SKM-1 (cell line): ENCODE results near the gene NALCN.

Source experiments
- DNase-seq: peaks from one replicate; lab custom pipeline; 2025; ENCODE audit not compliant: unreplicated experiment; lab: John Stamatoyannopoulos, UW

The NALCN gene

DNA sequence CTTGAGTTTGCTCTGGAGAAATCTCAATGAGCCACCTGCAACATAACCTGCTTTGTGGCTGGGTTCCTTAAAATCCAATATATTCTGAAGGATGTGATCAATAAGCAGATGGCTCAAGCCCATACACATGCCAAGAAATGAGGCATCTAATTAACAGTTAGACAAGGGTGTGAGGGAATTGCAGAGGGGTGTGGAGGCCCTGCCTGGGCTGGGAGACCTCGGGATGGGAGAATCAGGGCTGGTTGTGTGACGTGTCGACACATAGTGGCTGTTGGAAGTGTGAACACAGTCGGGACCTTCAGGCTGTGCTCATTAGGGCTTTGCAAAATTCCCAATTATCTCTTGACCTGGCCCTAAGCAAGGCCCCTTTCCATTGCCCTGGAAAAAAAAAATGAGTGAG lies 379.8 kb downstream of the NALCN start:
- DNase-seq, result no peak

DNA sequence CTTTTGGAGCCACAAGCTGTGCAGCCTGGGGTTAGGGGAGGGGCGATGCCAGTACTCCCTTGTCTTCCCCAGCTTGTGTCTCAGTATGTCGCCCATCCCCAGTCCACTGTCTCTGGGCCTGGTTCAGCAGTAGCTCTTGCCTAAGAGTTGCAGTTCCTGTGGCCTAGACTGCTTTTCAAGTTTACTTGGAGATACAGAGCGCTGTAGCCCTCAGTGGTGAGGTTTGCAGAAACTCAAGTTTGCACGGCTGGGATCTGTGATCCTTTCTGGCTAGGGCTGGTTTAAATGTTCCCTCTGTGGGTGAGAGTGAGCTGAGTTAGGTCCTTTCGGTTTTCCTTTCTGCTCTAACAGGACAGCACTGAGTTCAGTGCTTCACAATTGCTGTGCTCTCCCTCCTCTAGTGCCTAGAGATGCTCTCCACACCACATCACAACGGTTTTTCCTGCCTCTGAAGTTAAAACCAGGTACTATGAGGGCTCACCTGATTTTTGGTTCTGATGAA lies 381.1 kb downstream of the NALCN start:
- no peak for DNase-seq

DNA sequence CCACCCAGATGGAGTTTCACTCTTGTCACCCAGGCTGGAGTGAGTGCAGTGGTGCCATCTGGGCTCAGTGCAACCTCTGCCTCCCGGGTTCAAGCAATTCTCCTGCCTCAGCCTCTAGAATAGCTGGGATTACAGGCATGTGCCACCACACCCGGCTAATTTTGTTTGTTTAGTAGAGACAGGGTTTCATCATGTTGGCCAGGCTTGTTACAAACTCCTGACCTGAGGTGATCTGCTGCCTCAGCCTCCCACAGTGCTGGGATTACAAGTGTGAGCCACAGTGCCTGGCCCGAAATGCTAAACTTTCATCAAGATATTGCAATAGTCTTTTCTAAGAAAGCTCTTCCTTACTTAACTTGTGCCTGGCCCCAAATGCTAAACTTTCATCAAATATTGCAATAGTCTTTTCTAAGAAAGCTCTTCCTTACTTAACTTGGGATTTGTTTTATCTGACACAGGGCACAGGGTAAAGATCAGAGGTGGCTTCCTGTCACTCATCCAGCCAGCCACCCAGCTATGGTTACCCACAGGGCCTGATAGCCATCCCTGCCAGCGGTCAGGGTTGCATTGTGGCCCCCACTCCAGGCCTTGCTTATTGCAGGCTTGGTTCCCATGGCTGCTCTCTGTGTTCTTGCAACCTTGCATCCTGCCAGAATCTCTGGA lies 389.4 kb downstream of the NALCN start:
- DNase-seq, result no peak

DNA sequence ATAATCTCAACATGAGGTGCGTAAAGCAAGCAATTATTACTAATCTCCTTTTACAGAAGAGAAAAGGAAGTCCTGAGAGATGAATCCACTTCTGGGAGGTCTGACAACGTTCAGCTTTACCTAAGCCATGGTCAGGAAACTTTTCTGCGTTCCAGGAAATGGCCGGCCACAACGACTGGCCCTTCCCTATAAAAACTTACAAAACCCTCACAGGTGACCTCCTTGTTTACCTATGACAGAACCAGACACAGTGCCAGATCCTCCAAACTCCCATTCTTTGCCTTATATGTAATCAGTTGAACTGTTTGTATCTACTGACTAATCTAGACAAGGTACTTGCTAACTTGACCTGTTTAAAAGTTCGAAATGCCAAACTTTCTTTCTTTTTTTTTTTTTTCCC lies 390.0 kb downstream of the NALCN start:
- DNase-seq, result no peak

DNA sequence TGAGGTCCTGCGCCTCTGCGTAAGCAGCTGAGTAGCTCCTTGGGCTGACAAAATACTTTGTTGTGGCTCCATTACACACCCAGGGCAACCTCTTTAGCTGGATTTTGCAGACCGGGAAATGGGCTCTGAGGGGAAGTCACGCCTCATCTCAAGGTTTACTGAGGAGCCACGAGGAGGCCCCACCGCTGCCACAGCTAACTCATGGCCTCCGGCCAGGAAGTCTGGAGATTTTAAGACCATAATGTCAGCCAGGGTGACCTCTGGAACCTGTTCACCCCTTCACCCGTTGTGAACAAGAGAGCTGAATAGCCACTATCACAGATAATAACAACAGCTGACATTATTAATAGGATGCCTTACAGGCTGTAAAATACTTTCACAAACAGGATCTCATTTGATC lies 390.4 kb downstream of the NALCN start:
- DNase-seq, result no peak

- DNase-seq, result no peak
Observed at GRCh38 chr13:101025519-101025918, 390.8 kb downstream of the NALCN start.

- DNase-seq, result no peak
Observed at GRCh38 chr13:101019126-101019525, 397.2 kb downstream of the NALCN start.

DNA sequence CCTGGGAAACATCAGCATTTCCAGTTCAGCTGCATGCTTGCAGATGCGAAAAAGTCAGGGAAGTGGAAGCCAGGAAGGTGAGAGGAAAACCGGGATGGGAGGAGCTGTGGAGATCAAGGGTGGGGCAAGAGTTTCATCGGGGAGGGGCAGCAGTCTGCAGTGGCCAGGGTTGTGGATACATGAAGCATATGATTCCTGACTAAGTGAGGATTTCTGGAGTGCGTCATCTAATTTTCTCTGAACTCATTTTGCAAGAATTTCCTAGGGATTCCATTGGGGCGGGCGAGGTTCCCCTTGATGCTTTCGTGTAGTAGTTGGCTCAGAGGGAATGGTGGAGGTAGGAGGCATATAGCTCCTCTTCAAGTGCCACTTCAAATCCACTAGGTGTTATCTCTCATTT lies 397.6 kb downstream of the NALCN start:
- no peak for DNase-seq

DNA sequence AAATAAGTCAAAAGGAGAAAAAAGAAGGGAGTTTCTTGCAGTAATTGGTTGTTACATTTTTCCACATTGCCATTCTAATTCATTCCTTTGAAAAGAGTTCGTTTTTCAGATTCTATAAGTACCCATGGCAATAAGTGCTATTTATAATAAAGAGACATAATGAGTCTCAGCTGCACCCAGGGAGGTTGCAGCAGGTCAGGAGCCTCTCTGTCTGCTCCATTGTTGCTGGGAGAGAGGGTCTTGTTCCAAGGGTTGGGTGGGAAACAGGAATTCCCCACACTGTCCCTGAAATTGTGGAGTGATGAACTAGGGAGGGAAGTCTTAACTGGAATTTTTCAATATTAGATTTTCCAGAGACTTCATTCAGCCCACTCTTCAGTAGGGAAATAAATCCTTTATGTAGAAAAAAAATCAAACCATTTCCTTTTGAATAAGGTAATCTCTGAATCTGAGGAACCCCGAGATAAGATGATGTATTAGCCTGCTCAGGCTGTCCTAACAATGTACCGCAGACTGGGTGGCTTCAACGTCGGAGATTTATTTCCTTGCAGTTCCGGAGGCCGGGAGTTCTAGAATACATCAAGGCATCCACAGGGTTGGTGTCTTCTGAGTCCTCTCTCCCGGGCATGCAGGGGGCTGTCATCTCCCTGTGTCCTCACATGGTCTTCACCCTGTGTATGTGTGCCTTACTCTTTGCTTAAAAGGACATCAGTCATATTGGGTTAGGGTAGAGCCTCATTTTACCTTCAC lies 399.0 kb downstream of the NALCN start:
- no peak for DNase-seq

DNA sequence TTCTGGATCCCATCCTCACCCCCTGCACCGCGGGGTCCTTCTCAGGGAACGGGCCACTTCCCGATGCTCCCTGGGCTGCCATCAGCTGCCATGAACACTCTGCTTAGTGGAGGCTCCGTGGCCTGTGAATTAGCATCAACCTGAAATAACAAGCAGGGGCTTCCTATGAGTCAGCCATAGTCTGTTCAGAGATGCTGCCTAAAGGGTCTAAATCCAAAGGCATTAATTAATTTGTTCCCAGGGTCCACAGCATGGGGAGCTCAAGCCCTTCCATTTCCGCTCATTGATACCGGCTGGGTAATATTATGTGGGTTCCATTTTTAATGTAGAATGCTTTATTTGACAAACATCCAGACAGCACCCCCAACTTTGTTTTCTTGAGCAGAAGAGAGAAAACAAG lies 399.8 kb downstream of the NALCN start:
- no peak for DNase-seq

- no peak for DNase-seq
Observed at GRCh38 chr13:101013245-101013644, 403.1 kb downstream of the NALCN start.

GRCh38 chr13:101010100-101010499 lies 406.2 kb downstream of the NALCN start:
- DNase-seq, result no peak

- no peak for DNase-seq
Observed at GRCh38 chr13:101007245-101007644, 409.1 kb downstream of the NALCN start.
